HepG2 (cell line): ENCODE measurements around the gene CAMKK1. TPM values are rescaled to one million over a fixed set of nuclear protein-coding genes. Genes with fewer than 3 reads are reported as not detected.
A peak's percentile ranks its signal among the peaks of the same experiment; 100 is the strongest.

ENCODE experiments used
- ATAC-seq: fragments of 200-7000 bp; cut with Tn5 transposase; 3 replicates; pipeline ENCODE4 v1.9.1; 2020; ENCODE audit warnings: mild to moderate bottlenecking, moderate library complexity
- BruUV-seq: library from RNA; stranded (reverse); fragments of 400-500 nt; replicated peaks from 2 replicates; lab custom pipeline; 2021; lab: Mats Ljungman, UMichigan
- CTCF ChIA-PET: fragments of 300-600 bp; formaldehyde crosslinking; extraction: SDS; loops from one replicate; lab custom pipeline; 2021; ENCODE audit warnings: low total read pairs, inconsistent platforms, low intra/inter-chr PET ratio; lab: Yijun Ruan, JAX
- POLR2A ChIA-PET: fragments of 350-600 bp; sonication (Branson Sonifier 250); formaldehyde crosslinking; loops from one replicate; lab custom pipeline; 2020; ENCODE audit warnings: antibody characterized with exemption, inconsistent platforms; lab: Yijun Ruan, JAX
- DNase-seq: peaks from one replicate; pipeline ENCODE4 v3.0.0-alpha.2; 2015; ENCODE audit warnings: low spot score
- FAIRE-seq: peaks from 3 replicates; lab custom pipeline; 2011; peaks lifted over from hg19 to GRCh38; lab: Jason Lieb, UNC
- H2AFZ ChIP-seq: one replicate; pipeline ENCODE4 v1.6.1; 2011; ENCODE audit warnings: low read length, inconsistent platforms
- H3K27ac ChIP-seq: fragments of 300-600 bp; 3 replicates; pipeline ENCODE4 v1.8.0; 2011; ENCODE audit warnings: mixed run types, mild to moderate bottlenecking, mixed read lengths, low read length, inconsistent platforms; ENCODE audit not compliant: insufficient read depth; ENCODE audit errors: extremely low read length
- H3K27me3 ChIP-seq, 2 experiments: fragments of 200-600 bp in 1 of 2; 2 replicates in 1 of 2; 3 replicates in 1 of 2; pipeline versions ENCODE4 v1.6.0 to v1.8.0; 2011; ENCODE audit warnings: low read length in 2 of 2, mild to moderate bottlenecking in 2 of 2, moderate library complexity in 2 of 2, inconsistent platforms in 1 of 2; ENCODE audit not compliant: insufficient read depth in 2 of 2, control insufficient read depth in 1 of 2
- H3K36me3 ChIP-seq, 2 experiments: fragments of 200-600 bp in 1 of 2; replicated peaks in 1 of 2; 2 replicates in 1 of 2; 3 replicates in 1 of 2; pipeline versions ENCODE4 v1.5.1 to v1.8.0; 2011; ENCODE audit warnings: low read length in 2 of 2, inconsistent platforms in 1 of 2; ENCODE audit not compliant: insufficient read depth in 2 of 2, control insufficient read depth in 1 of 2
- H3K4me1 ChIP-seq: 2 replicates; pipeline ENCODE4 v1.5.1; 2012; ENCODE audit warnings: low read length, inconsistent platforms; ENCODE audit not compliant: insufficient read depth
- H3K4me2 ChIP-seq: 2 replicates; pipeline ENCODE4 v1.6.0; 2011; ENCODE audit warnings: low read depth, low read length, inconsistent platforms
- H3K4me3 ChIP-seq, 3 experiments: fragments of 200-600 bp in 1 of 3; sonication (generic), shearing (Covaris generic) in 1 of 3; replicated peaks in 1 of 3; 2 replicates each; pipeline ENCODE4 v1.5.1; 2011 to 2016; ENCODE audit warnings: low read length in 3 of 3, inconsistent platforms in 2 of 3, low read depth in 2 of 3, mild to moderate bottlenecking in 2 of 3, control low read depth in 1 of 3, mixed read lengths in 1 of 3; ENCODE audit not compliant: insufficient read depth in 1 of 3
- H3K79me2 ChIP-seq: one replicate; pipeline ENCODE4 v1.6.1; 2011; ENCODE audit warnings: low read length, inconsistent platforms; ENCODE audit not compliant: insufficient read depth
- H3K9ac ChIP-seq: 2 replicates; pipeline ENCODE4 v1.6.0; 2011; ENCODE audit warnings: mild to moderate bottlenecking, low read depth, low read length, inconsistent platforms; ENCODE audit not compliant: insufficient read depth
- H3K9me3 ChIP-seq: 2 replicates; pipeline ENCODE4 v1.5.1; 2012; ENCODE audit warnings: mild to moderate bottlenecking, low read length
- H4K20me1 ChIP-seq: 2 replicates; pipeline ENCODE4 v1.6.0; 2011; ENCODE audit warnings: inconsistent platforms, mild to moderate bottlenecking, low read length, moderate library complexity; ENCODE audit not compliant: insufficient read depth
- ARID2 ChIP-seq: sonication (generic); formaldehyde crosslinking; IDR thresholded peaks from 2 replicates; pipeline ENCODE4 v1.8.1; 2022; ENCODE audit warnings: mild to moderate bottlenecking, missing genetic modification reagents, borderline replicate concordance
- JUN ChIP-seq: sonication (generic); formaldehyde crosslinking; IDR thresholded peaks from 2 replicates; pipeline ENCODE4 v1.4.0; 2020; ENCODE audit warnings: mild to moderate bottlenecking, missing genetic modification reagents
- ZBTB1 ChIP-seq: sonication (generic); formaldehyde crosslinking; IDR thresholded peaks from 2 replicates; pipeline ENCODE4 v1.4.0; 2020; ENCODE audit warnings: missing genetic modification reagents, borderline replicate concordance
- ZBTB8A ChIP-seq: sonication (generic); formaldehyde crosslinking; IDR thresholded peaks from 2 replicates; pipeline ENCODE4 v1.4.0; 2020; ENCODE audit warnings: mild to moderate bottlenecking, low read depth, missing genetic modification reagents, borderline replicate concordance
- ZNF274 ChIP-seq: sonication (generic); formaldehyde crosslinking; IDR thresholded peaks from 2 replicates; pipeline ENCODE4 v1.5.1; 2020; ENCODE audit warnings: mild to moderate bottlenecking, missing genetic modification reagents
- ZNF569 ChIP-seq: sonication (generic); formaldehyde crosslinking; IDR thresholded peaks from 2 replicates; pipeline ENCODE4 v1.5.0; 2020; ENCODE audit warnings: mild to moderate bottlenecking, missing genetic modification reagents, moderate library complexity, borderline replicate concordance
- ZNF784 ChIP-seq: sonication (generic); formaldehyde crosslinking; IDR thresholded peaks from 2 replicates; pipeline ENCODE4 v1.5.1; 2020; ENCODE audit warnings: missing genetic modification reagents, mild to moderate bottlenecking, borderline replicate concordance
- WGBS: methylation state at CpG from one replicate; pipeline ENCODE4 v1.1.6; 2017; ENCODE audit warnings: low lambda C conversion rate; 5-methylcytosine and 5-hydroxymethylcytosine counted together
- in situ Hi-C: cut with HindIII; loops from 2 replicates; pipeline ENCODE4 v1.10.0; 2017; ENCODE audit warnings: low pct_unique_long_range_greater_than_20kb; ENCODE audit not compliant: extremely low pct_ligation_motif_present
- intact Hi-C: fragments of 100-400 bp; cut with micrococcal nuclease; formaldehyde crosslinking; loops from one replicate; pipeline ENCODE4 v1.10.0; 2022; ENCODE audit not compliant: unreplicated experiment
- polyA plus RNA-seq, 8 experiments: library from polyadenylated mRNA; depleted of rRNA in 3 of 8; stranded (reverse) in 7 of 8; unstranded in 1 of 8; fragments of >200 nt; fragmentation: Illumina TruSeq in 4 of 8; extraction: Trizol in 4 of 8; gene quantifications; 2 replicates each; pipeline versions ENCODE4 v1.2.1 to v1.2.3, GENCODE V29; 2011 to 2016; ENCODE audit warnings: low read depth in 4 of 8, missing spikeins in 1 of 8, mixed read lengths in 1 of 8; ENCODE audit not compliant: insufficient read depth in 1 of 8
- total RNA-seq, 5 experiments: library from RNA; depleted of rRNA; stranded (reverse); fragments of >200 nt; fragmentation: Illumina TruSeq; extraction: Trizol; gene quantifications; 2 replicates each; pipeline ENCODE4 v1.2.3, GENCODE V29; 2016; ENCODE audit warnings: low read depth in 1 of 5
- TF ChIP-seq, protein P1 (sequence below): IDR thresholded peaks from 2 replicates; pipeline ENCODE4 v1.6.1; 2016; ENCODE audit warnings: mild to moderate bottlenecking, missing biosample characterization, missing genetic modification reagents

The CAMKK1 gene
- total and polyA plus RNA-seq, 2 of the 13 experiments (the other 11 are each of a cell fraction or from before 2014, with no cell fraction given): 1.5 to 1.6 TPM

- Histone ChIP-seq H3K36me3 (peaks cover 21 to 65% of the 10 kb centered on the region in 2 experiments; a peak in 4 of 5 replicates), H3K4me1 (no peaks in the 10 kb centered on the region), H3K9me3 (no peaks in the 10 kb centered on the region), H3K4me3 (no peak overlapping the region)
- POLR2A ChIA-PET: no interaction called here
- BruUV-seq: no TSS peak
- in situ Hi-C loops: no loop called here
- no peak for DNase-seq
- TF ChIP-seq ZBTB8A (CRISPR knock-in tag): no peak
- TF ChIP-seq ZNF569: no peak
- no peak for TF ChIP-seq ZBTB1
- no peak for TF ChIP-seq ZNF784 (CRISPR knock-in tag)
- no peak for TF ChIP-seq JUN (CRISPR knock-in tag)
- no peak for TF ChIP-seq ZNF274 (CRISPR knock-in tag)
- TF ChIP-seq, all 625 proteins: peak for 0
- no peaks in the 10 kb centered on the region for H3K79me2 ChIP-seq
- WGBS: over 99% methylated on average over 12 of the region's 12 CpGs
- intact Hi-C loops: no loop called here
- H3K4me2 ChIP-seq: no peak overlapping the region
- H3K9ac ChIP-seq: no peak overlapping the region
- H2AFZ ChIP-seq: no peak overlapping the region
- no peaks in the 10 kb centered on the region for H4K20me1 ChIP-seq
- no peak for FAIRE-seq
- ATAC-seq: no peak
- no peaks in the 10 kb centered on the region for H3K27me3 ChIP-seq
- no peak overlapping the region for H3K27ac ChIP-seq
- CTCF ChIA-PET: no interaction called here
Observed at GRCh38 chr17:3812771-3813170, 80.1 kb downstream of the CAMKK1 start.

DNA sequence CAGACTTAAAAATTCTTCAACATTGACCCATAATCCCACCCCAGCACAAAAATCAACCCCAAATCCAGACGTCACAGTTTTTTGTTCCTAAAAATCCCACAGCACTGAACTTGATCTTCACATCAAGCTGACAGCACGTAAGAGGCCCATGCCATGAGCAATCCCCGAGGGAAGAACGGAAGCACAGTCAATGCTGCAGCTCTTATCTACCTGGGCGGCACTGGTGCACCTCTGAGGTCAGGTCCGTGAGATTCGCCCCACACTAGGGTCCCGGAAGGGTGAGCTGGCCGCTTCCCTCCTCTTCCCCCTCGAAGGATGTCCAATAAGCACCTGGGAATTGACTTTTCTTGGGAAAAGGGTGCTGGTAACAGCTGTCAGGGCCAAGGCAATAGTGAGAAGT, 80.6 kb downstream of the CAMKK1 start:
- H3K79me2 ChIP-seq: no peaks in the 10 kb centered on the region
- H3K36me3 ChIP-seq: peaks cover 21 to 65% of the 10 kb centered on the region in 2 experiments; a peak in 4 of 5 replicates
- WGBS: 97% methylated on average over 10 of the region's 10 CpGs
- H3K9me3 ChIP-seq: no peaks in the 10 kb centered on the region
- no peak overlapping the region for H3K4me3 ChIP-seq
- POLR2A ChIA-PET: interaction anchor here (1.6 kb wide), 1 partner anchor 10 kb away, joined by 5 read pairs; no protein-coding TSS in a partner anchor
- H3K4me2 ChIP-seq: no peak overlapping the region
- H3K4me1 ChIP-seq: no peaks in the 10 kb centered on the region
- FAIRE-seq (no peak), DNase-seq (no peak), ATAC-seq (no peak)
- TF ChIP-seq, protein P1, sequence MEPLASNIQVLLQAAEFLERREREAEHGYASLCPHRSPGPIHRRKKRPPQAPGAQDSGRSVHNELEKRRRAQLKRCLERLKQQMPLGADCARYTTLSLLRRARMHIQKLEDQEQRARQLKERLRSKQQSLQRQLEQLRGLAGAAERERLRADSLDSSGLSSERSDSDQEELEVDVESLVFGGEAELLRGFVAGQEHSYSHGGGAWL (CRISPR knock-in tag): no peak
- TF ChIP-seq ARID2 (CRISPR knock-in tag): no peak
- BruUV-seq: TSS peak; percentile 32
- H2AFZ ChIP-seq: no peak overlapping the region
- intact Hi-C loops: no loop called here
- H4K20me1 ChIP-seq: no peaks in the 10 kb centered on the region
- H3K27me3 ChIP-seq: no peaks in the 10 kb centered on the region
- CTCF ChIA-PET: no interaction called here
- no peak overlapping the region for H3K9ac ChIP-seq
- no peak overlapping the region for H3K27ac ChIP-seq
- in situ Hi-C loops: no loop called here

Other genes with a start within 250 kb of the CAMKK1 start
- gene TAX1BP3, start 224.5 kb downstream of the CAMKK1 start, total RNA-seq (2016; rRNA removed; fragmentation: Illumina TruSeq; extraction: Trizol): 44.5 and 45.1 TPM in 2 replicates
- gene TAX1BP3, start 224.5 kb downstream of the CAMKK1 start, polyA plus RNA-seq (2011; rRNA removed): 16.7 and 20.4 TPM in 2 replicates
- gene EMC6, start 224.2 kb downstream of the CAMKK1 start, total RNA-seq (2016; rRNA removed; fragmentation: Illumina TruSeq; extraction: Trizol): 42.2 and 45.1 TPM in 2 replicates
- gene EMC6, start 224.2 kb downstream of the CAMKK1 start, polyA plus RNA-seq (2011; rRNA removed): 47.7 and 53.7 TPM in 2 replicates
- 0.90 and 0.95 TPM in 2 replicates for gene P2RX5, start 196.9 kb downstream of the CAMKK1 start, total RNA-seq (2016; rRNA removed; fragmentation: Illumina TruSeq; extraction: Trizol)
- 1.0 and 1.7 TPM in 2 replicates for gene P2RX5, start 196.9 kb downstream of the CAMKK1 start, polyA plus RNA-seq (2011; rRNA removed)
- 7.8 and 8.1 TPM in 2 replicates for gene HASPIN, start 169.2 kb downstream of the CAMKK1 start, total RNA-seq (2016; rRNA removed; fragmentation: Illumina TruSeq; extraction: Trizol)
- gene HASPIN, start 169.2 kb downstream of the CAMKK1 start, polyA plus RNA-seq (2011; rRNA removed): 1.9 and 2.7 TPM in 2 replicates
- gene ITGAE, start 91.9 kb downstream of the CAMKK1 start, total RNA-seq (2016; rRNA removed; fragmentation: Illumina TruSeq; extraction: Trizol): 49.0 and 56.3 TPM in 2 replicates
- gene ITGAE, start 91.9 kb downstream of the CAMKK1 start, polyA plus RNA-seq (2011; rRNA removed): 38.2 and 42.3 TPM in 2 replicates
- gene NCBP3, start 46.8 kb downstream of the CAMKK1 start, total RNA-seq (2016; rRNA removed; fragmentation: Illumina TruSeq; extraction: Trizol): 20.6 and 24.8 TPM in 2 replicates
- gene NCBP3, start 46.8 kb downstream of the CAMKK1 start, polyA plus RNA-seq (2011; rRNA removed): 16.6 and 19.5 TPM in 2 replicates
- 0.04 TPM in 1 of 2 replicates, not detected in the other for gene P2RX1, start 23.4 kb upstream of the CAMKK1 start, total RNA-seq (2016; rRNA removed; fragmentation: Illumina TruSeq; extraction: Trizol)
- 0.50 and 0.84 TPM in 2 replicates for gene P2RX1, start 23.4 kb upstream of the CAMKK1 start, polyA plus RNA-seq (2011; rRNA removed)
- not detected in 2 replicates for gene ATP2A3, start 71.4 kb upstream of the CAMKK1 start, total RNA-seq (2016; rRNA removed; fragmentation: Illumina TruSeq; extraction: Trizol)
- 0.07 and 0.10 TPM in 2 replicates for gene ATP2A3, start 71.4 kb upstream of the CAMKK1 start, polyA plus RNA-seq (2011; rRNA removed)
- 8.7 and 10.2 TPM in 2 replicates for gene ZZEF1, start 250.0 kb upstream of the CAMKK1 start, total RNA-seq (2016; rRNA removed; fragmentation: Illumina TruSeq; extraction: Trizol)
- gene ZZEF1, start 250.0 kb upstream of the CAMKK1 start, polyA plus RNA-seq (2011; rRNA removed): 7.7 and 7.9 TPM in 2 replicates